PC-9 (cell line): ENCODE measurements around the gene OR52N4. TPM values are rescaled to one million over a fixed set of nuclear protein-coding genes. Genes with fewer than 3 reads are reported as not detected.

Experiments
- BruUV-seq: library from RNA; stranded (reverse); fragments of 400-500 nt; replicated peaks from 2 replicates; lab custom pipeline; 2021; lab: Mats Ljungman, UMichigan
- CTCF ChIA-PET: fragments of 300-600 bp; sonication (Branson Sonifier 250); formaldehyde crosslinking; loops from one replicate; lab custom pipeline; 2022; ENCODE audit warnings: antibody characterized with exemption; lab: Charles Lee
- POLR2A ChIA-PET: fragments of 300-600 bp; sonication (Branson Sonifier 250); formaldehyde crosslinking; loops from one replicate; lab custom pipeline; 2022; ENCODE audit warnings: antibody characterized with exemption; ENCODE audit not compliant: unreplicated experiment; lab: Charles Lee
- DNase-seq, 2 experiments: peaks; one replicate each; pipeline versions ENCODE4 v3.0.0 to v3.0.0-alpha.2; 2015 to 2022; ENCODE audit warnings: mixed read lengths in 1 of 2
- H2AFZ ChIP-seq: fragments of 200-600 bp; sonication (generic); 2 replicates; pipeline ENCODE4 v1.8.1; 2017; ENCODE audit warnings: antibody characterized with exemption
- H3F3A ChIP-seq: fragments of 200-600 bp; sonication (generic); 2 replicates; pipeline ENCODE4 v1.8.1; 2017; ENCODE audit warnings: antibody characterized with exemption, mild to moderate bottlenecking, low read depth; ENCODE audit not compliant: insufficient read depth
- H3K27ac ChIP-seq: fragments of 200-600 bp; sonication (generic); 2 replicates; pipeline ENCODE4 v1.6.1; 2016; ENCODE audit warnings: mixed run types
- H3K27me3 ChIP-seq: fragments of 200-600 bp; sonication (generic); 2 replicates; pipeline ENCODE4 v1.6.1; 2016; ENCODE audit warnings: low read depth, mixed run types; ENCODE audit not compliant: insufficient read depth
- H3K36me3 ChIP-seq: fragments of 200-600 bp; sonication (generic); 2 replicates; pipeline ENCODE4 v1.6.1; 2016; ENCODE audit warnings: low read depth, mixed run types
- H3K4me1 ChIP-seq: fragments of 200-600 bp; sonication (generic); replicated peaks from 2 replicates; pipeline ENCODE4 v1.6.1; 2016; ENCODE audit warnings: mixed run types; ENCODE audit not compliant: insufficient read depth
- H3K4me2 ChIP-seq: fragments of 200-600 bp; sonication (generic); 2 replicates; pipeline ENCODE4 v1.6.1; 2017; ENCODE audit warnings: mixed run types
- H3K4me3 ChIP-seq: fragments of 200-600 bp; sonication (generic); 2 replicates; pipeline ENCODE4 v1.6.1; 2016; ENCODE audit warnings: mixed run types
- H3K79me2 ChIP-seq: fragments of 200-600 bp; sonication (generic); 2 replicates; pipeline ENCODE4 v1.6.1; 2017; ENCODE audit warnings: low read depth, mixed run types
- H3K9me2 ChIP-seq: fragments of 200-600 bp; sonication (generic); 2 replicates; pipeline ENCODE4 v1.8.1; 2017; ENCODE audit warnings: mild to moderate bottlenecking; ENCODE audit not compliant: insufficient read depth
- H3K9me3 ChIP-seq: fragments of 200-600 bp; sonication (generic); 2 replicates; pipeline ENCODE4 v1.8.1; 2016; ENCODE audit warnings: low read depth; ENCODE audit not compliant: insufficient read depth
- H4K20me1 ChIP-seq: fragments of 200-600 bp; sonication (generic); 2 replicates; pipeline ENCODE4 v1.8.1; 2017; ENCODE audit not compliant: insufficient read depth
- CTCF ChIP-seq: fragments of 200-600 bp; sonication (generic); conservative IDR thresholded peaks from 2 replicates; pipeline ENCODE4 v1.6.1; 2017; ENCODE audit warnings: mixed run types, antibody characterized with exemption, mild to moderate bottlenecking, moderate library complexity
- EZH2 ChIP-seq: fragments of 200-600 bp; sonication (generic); IDR thresholded peaks from 2 replicates; pipeline ENCODE4 v1.8.0; 2017; ENCODE audit warnings: antibody characterized with exemption, low read depth
- intact Hi-C: fragments of 100-400 bp; cut with micrococcal nuclease; formaldehyde crosslinking; loops from one replicate; pipeline ENCODE4 v1.10.0; 2022; ENCODE audit not compliant: unreplicated experiment
- total RNA-seq: library from RNA; stranded (reverse); gene quantifications from 2 replicates; pipeline ENCODE4 v1.2.3, GENCODE V29; 2021

OR52N4 gene
- total RNA-seq, 1 experiment from 2014 or later, result not detected

- H3K79me2 ChIP-seq, result no peaks in the 10 kb centered on the region
- H3K36me3 ChIP-seq, result no peaks in the 10 kb centered on the region
- no peak overlapping the region for H3K4me2 ChIP-seq
- no peak overlapping the region for H3K4me3 ChIP-seq
- no peak overlapping the region for H2AFZ ChIP-seq
- no peaks in the 10 kb centered on the region for H3K9me2 ChIP-seq
- H3K27me3 ChIP-seq, result no peaks in the 10 kb centered on the region
- CTCF ChIA-PET, result no interaction called here
- no TSS peak for BruUV-seq
- no peaks in the 10 kb centered on the region for H4K20me1 ChIP-seq
- H3F3A ChIP-seq, result no peaks in the 10 kb centered on the region
- no peaks in the 10 kb centered on the region for H3K4me1 ChIP-seq
- intact Hi-C loops, result no loop called here
- no peaks in the 10 kb centered on the region for H3K9me3 ChIP-seq
- H3K27ac ChIP-seq, result no peak overlapping the region
- no peak for DNase-seq
- POLR2A ChIA-PET, result no interaction called here
- TF ChIP-seq EZH2 (no peak), CTCF (no peak)
These were observed 15.6 kb upstream of the OR52N4 start for GRCh38 chr11:5738431-5738830.

GRCh38 chr11:5746614-5747013, 7.4 kb upstream of the OR52N4 start:
- CTCF ChIA-PET, result no interaction called here
- intact Hi-C loops, result no loop called here
- DNase-seq, result no peak
- no peaks in the 10 kb centered on the region for H3F3A ChIP-seq
- H3K9me3 ChIP-seq, result no peaks in the 10 kb centered on the region
- H4K20me1 ChIP-seq, result no peaks in the 10 kb centered on the region
- no peaks in the 10 kb centered on the region for H3K79me2 ChIP-seq
- H2AFZ ChIP-seq, result no peak overlapping the region
- no peak overlapping the region for H3K4me2 ChIP-seq
- no peak overlapping the region for H3K27ac ChIP-seq
- no peaks in the 10 kb centered on the region for H3K4me1 ChIP-seq
- POLR2A ChIA-PET, result no interaction called here
- no peaks in the 10 kb centered on the region for H3K27me3 ChIP-seq
- TF ChIP-seq CTCF (no peak), EZH2 (no peak)
- H3K4me3 ChIP-seq, result no peak overlapping the region
- no peaks in the 10 kb centered on the region for H3K36me3 ChIP-seq
- no TSS peak for BruUV-seq
- no peaks in the 10 kb centered on the region for H3K9me2 ChIP-seq

- Histone ChIP-seq H3K9me3 (no peaks in the 10 kb centered on the region), H4K20me1 (no peaks in the 10 kb centered on the region), H3K36me3 (no peaks in the 10 kb centered on the region), H3K27me3 (no peaks in the 10 kb centered on the region), H3K79me2 (no peaks in the 10 kb centered on the region), H3F3A (no peaks in the 10 kb centered on the region), H3K4me3 (no peak overlapping the region), H2AFZ (no peak overlapping the region), H3K4me1 (no peaks in the 10 kb centered on the region), H3K9me2 (no peaks in the 10 kb centered on the region), H3K27ac (no peak overlapping the region), H3K4me2 (no peak overlapping the region)
- BruUV-seq, result no TSS peak
- DNase-seq, result no peak
- no peak for TF ChIP-seq EZH2
- TF ChIP-seq CTCF, result no peak
- intact Hi-C loops, result no loop called here
- POLR2A ChIA-PET, result no interaction called here
- CTCF ChIA-PET, result no interaction called here
These were observed 4.2 kb upstream of the OR52N4 start for GRCh38 chr11:5749836-5750235.
